ENCODE data around the gene CMTM8. TPM values are rescaled to one million over a fixed set of nuclear protein-coding genes. Genes with fewer than 3 reads are reported as not detected.

Gene CMTM8
- total RNA-seq, 4 donors from 2014 or later = 4.8 to 18.3 (median 5.2) TPM

GRCh38 chr3:32296251-32297204, 58.0 kb downstream of the CMTM8 start:
- peak; percentile 68 for ATAC-seq (ENCODE audit: low FRiP score)
- TF ChIP-seq, protein P1, sequence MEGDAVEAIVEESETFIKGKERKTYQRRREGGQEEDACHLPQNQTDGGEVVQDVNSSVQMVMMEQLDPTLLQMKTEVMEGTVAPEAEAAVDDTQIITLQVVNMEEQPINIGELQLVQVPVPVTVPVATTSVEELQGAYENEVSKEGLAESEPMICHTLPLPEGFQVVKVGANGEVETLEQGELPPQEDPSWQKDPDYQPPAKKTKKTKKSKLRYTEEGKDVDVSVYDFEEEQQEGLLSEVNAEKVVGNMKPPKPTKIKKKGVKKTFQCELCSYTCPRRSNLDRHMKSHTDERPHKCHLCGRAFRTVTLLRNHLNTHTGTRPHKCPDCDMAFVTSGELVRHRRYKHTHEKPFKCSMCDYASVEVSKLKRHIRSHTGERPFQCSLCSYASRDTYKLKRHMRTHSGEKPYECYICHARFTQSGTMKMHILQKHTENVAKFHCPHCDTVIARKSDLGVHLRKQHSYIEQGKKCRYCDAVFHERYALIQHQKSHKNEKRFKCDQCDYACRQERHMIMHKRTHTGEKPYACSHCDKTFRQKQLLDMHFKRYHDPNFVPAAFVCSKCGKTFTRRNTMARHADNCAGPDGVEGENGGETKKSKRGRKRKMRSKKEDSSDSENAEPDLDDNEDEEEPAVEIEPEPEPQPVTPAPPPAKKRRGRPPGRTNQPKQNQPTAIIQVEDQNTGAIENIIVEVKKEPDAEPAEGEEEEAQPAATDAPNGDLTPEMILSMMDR (IDR thresholded peaks at IDR 0.05) = peak in 1 of 3 donors; percentile 37
- DNase-seq (ENCODE audit: low spot score) = peak; percentile 28

- DNase-seq (ENCODE audit: low spot score) (no peak), ATAC-seq (ENCODE audit: low FRiP score) (no peak)
- TF ChIP-seq, protein P1 (IDR thresholded peaks at IDR 0.05) = no peak
Observed at GRCh38 chr3:32297366-32297765, 58.9 kb downstream of the CMTM8 start.

GRCh38 chr3:32301426-32301825, 62.9 kb downstream of the CMTM8 start:
- DNase-seq (ENCODE audit: low spot score) (no peak), ATAC-seq (ENCODE audit: low FRiP score) (no peak)
- TF ChIP-seq, protein P1 (IDR thresholded peaks at IDR 0.05) = no peak

- TF ChIP-seq, protein P1 (IDR thresholded peaks at IDR 0.05) = no peak
- ATAC-seq (ENCODE audit: low FRiP score) (no peak), DNase-seq (ENCODE audit: low spot score) (no peak)
Observed at GRCh38 chr3:32302601-32303398, 64.3 kb downstream of the CMTM8 start.

- TF ChIP-seq, protein P1 (IDR thresholded peaks at IDR 0.05) = no peak
- ATAC-seq (ENCODE audit: low FRiP score) (no peak), DNase-seq (ENCODE audit: low spot score) (no peak)
Observed at GRCh38 chr3:32303399-32303747, 64.9 kb downstream of the CMTM8 start.

DNA sequence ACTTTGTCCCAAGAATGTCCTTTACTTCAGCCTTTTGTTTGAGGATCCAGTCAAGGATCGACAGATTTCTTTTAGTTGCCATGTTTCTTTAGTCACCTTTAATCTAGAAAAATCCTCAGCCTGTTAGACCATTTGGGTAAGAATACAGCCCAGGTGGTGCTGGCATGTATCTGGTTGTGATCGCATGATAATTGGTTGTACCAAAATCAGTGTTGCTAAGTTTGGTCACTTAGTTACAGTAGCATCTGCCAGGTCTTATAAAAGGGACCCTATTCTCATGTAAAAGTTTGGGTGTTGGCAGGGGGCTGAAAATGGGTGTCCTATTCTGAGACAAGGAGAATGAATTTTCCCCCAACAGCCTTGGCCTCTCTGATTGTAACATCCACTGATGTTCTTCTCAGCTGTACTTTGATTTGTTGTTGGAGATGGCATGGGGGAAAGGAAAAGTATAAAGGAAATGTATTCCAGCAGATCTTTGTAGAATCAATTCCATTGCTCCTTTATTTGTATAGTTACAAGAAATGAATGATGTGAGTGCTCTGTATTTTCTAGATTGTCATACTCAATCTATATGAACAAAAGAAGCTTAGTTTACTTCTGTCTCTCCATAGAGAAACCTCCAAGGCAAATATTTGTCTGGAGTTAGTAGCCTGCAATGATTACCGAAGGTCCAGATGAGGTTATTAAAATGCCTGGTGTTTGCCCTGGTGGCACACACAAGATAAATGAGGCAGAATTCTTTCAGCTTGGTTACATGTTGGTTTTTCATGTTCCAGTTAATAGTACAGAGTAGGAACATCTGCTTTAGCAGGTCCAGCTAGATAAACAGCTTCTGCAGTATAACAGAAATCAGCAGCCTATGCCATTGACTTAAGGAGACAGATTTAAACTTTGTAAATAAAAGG, 65.7 kb downstream of the CMTM8 start:
- TF ChIP-seq, protein P1 (IDR thresholded peaks at IDR 0.05) = no peak
- ATAC-seq (ENCODE audit: low FRiP score) = no peak
- DNase-seq (ENCODE audit: low spot score) = no peak

Data from omental fat pad (tissue), 4 donors.